GM12878 (cell line): ENCODE results near the gene MLIP. TPM values are rescaled to one million over a fixed set of nuclear protein-coding genes. Genes with fewer than 3 reads are reported as not detected.

ENCODE experiments used
- ATAC-seq: fragments of 200-7000 bp; cut with Tn5 transposase; 3 replicates; pipeline ENCODE4 v1.9.1; 2020; ENCODE audit warnings: mild to moderate bottlenecking, moderate library complexity
- BruUV-seq: library from RNA; stranded (reverse); fragments of 400-500 nt; replicated peaks from 2 replicates; lab custom pipeline; 2021; lab: Mats Ljungman, UMichigan
- CTCF ChIA-PET: fragments of 300-600 bp; sonication (Branson Sonifier 250); formaldehyde crosslinking; extraction: SDS; loops from one replicate; lab custom pipeline; 2021; ENCODE audit warnings: inconsistent platforms; lab: Yijun Ruan, JAX
- POLR2A ChIA-PET: fragments of 350-600 bp; formaldehyde crosslinking; extraction: SDS; loops from one replicate; lab custom pipeline; 2021; ENCODE audit warnings: inconsistent platforms; lab: Charles Lee
- RAD21 ChIA-PET: fragments of 300-600 bp; sonication (Branson Sonifier 250); formaldehyde crosslinking; loops from one replicate; lab custom pipeline; 2023; ENCODE audit warnings: antibody characterized with exemption; ENCODE audit not compliant: unreplicated experiment; lab: Charles Lee
- SMC1A ChIA-PET: fragments of 300-600 bp; sonication (Branson Sonifier 250); formaldehyde crosslinking; loops from one replicate; lab custom pipeline; 2023; ENCODE audit not compliant: unreplicated experiment, uncharacterized antibody; lab: Charles Lee
- DNase-seq: peaks from one replicate; pipeline ENCODE4 v3.0.0-alpha.2; 2011; ENCODE audit warnings: low read depth, low spot score
- FAIRE-seq: peaks from 3 replicates; lab custom pipeline; 2011; peaks lifted over from hg19 to GRCh38; lab: Jason Lieb, UNC
- H2AFZ ChIP-seq: 2 replicates; pipeline ENCODE4 v1.6.0; 2011; ENCODE audit warnings: low read depth, low read length, control low read depth; ENCODE audit not compliant: control insufficient read depth
- H3K27ac ChIP-seq: 2 replicates; pipeline ENCODE4 v1.5.1; 2011; ENCODE audit warnings: control low read depth; ENCODE audit not compliant: control insufficient read depth, insufficient read depth
- H3K27me3 ChIP-seq, 2 experiments: replicated peaks in 1 of 2; 2 replicates each; pipeline versions ENCODE4 v1.6.0 to v1.6.1; 2011; ENCODE audit warnings: low read length in 1 of 2; ENCODE audit not compliant: control insufficient read depth in 2 of 2, insufficient read depth in 2 of 2
- H3K36me3 ChIP-seq, 2 experiments: 2 replicates each; pipeline ENCODE4 v1.5.1; 2011; ENCODE audit warnings: low read length in 1 of 2; ENCODE audit not compliant: control insufficient read depth in 2 of 2, insufficient read depth in 2 of 2
- H3K4me1 ChIP-seq: 2 replicates; pipeline ENCODE4 v1.6.1; 2011; ENCODE audit warnings: mild to moderate bottlenecking, low read length, moderate library complexity, mixed read lengths; ENCODE audit not compliant: control insufficient read depth, insufficient read depth
- H3K4me2 ChIP-seq: 2 replicates; pipeline ENCODE4 v1.6.0; 2011; ENCODE audit warnings: control low read depth; ENCODE audit not compliant: control insufficient read depth, insufficient read depth
- H3K4me3 ChIP-seq: fragments of 200-600 bp; sonication (generic); 2 replicates; pipeline ENCODE4 v1.5.1; 2016
- H3K79me2 ChIP-seq: 2 replicates; pipeline ENCODE4 v1.6.0; 2011; ENCODE audit warnings: low read length; ENCODE audit not compliant: control insufficient read depth, insufficient read depth
- H3K9ac ChIP-seq: 2 replicates; pipeline ENCODE4 v1.8.0; 2011; ENCODE audit warnings: low read length, control low read depth, mixed read lengths; ENCODE audit not compliant: control insufficient read depth, insufficient read depth
- H3K9me3 ChIP-seq: replicated peaks from 3 replicates; pipeline ENCODE4 v1.5.1; 2011; ENCODE audit warnings: mild to moderate bottlenecking, low read length; ENCODE audit not compliant: control insufficient read depth, insufficient read depth
- H4K20me1 ChIP-seq: 2 replicates; pipeline ENCODE4 v1.6.0; 2011; ENCODE audit not compliant: control insufficient read depth, insufficient read depth
- BCL3 ChIP-seq: IDR thresholded peaks from 2 replicates; pipeline ENCODE4 v1.6.1; 2011; ENCODE audit warnings: borderline replicate concordance, low read depth, mild to moderate bottlenecking, moderate library complexity, low read length; ENCODE audit not compliant: insufficient read depth, poor library complexity, severe bottlenecking
- GATAD2B ChIP-seq: fragments of 450-650 bp; conservative IDR thresholded peaks from 2 replicates; pipeline ENCODE4 v1.6.1; 2017; ENCODE audit warnings: low read depth, mild to moderate bottlenecking, moderate library complexity
- KAT2A ChIP-seq: conservative IDR thresholded peaks from 2 replicates; pipeline ENCODE4 v1.6.1; 2011; ENCODE audit warnings: low read depth, low read length; ENCODE audit not compliant: control insufficient read depth
- RELA ChIP-seq: fragments of 450-650 bp; IDR thresholded peaks from 2 replicates; pipeline ENCODE4 v1.8.0; 2014; ENCODE audit warnings: borderline replicate concordance; ENCODE audit not compliant: partially characterized antibody
- TCF7 ChIP-seq: IDR thresholded peaks from 2 replicates; pipeline ENCODE4 v1.6.1; 2014; ENCODE audit warnings: antibody characterized with exemption, borderline replicate concordance
- ZBTB40 ChIP-seq: fragments of 450-650 bp; IDR thresholded peaks from 2 replicates; pipeline ENCODE4 v1.6.1; 2016; ENCODE audit warnings: mild to moderate bottlenecking, moderate library complexity, borderline replicate concordance
- ZNF592 ChIP-seq: fragments of 450-650 bp; IDR thresholded peaks from 2 replicates; pipeline ENCODE4 v1.6.1; 2017; ENCODE audit warnings: mild to moderate bottlenecking, moderate library complexity
- WGBS: methylation state at CpG from one replicate; pipeline ENCODE4 v1.1.6; 2016; ENCODE audit warnings: low lambda C conversion rate; ENCODE audit not compliant: insufficient replicate concordance, insufficient coverage; ENCODE audit errors: missing lambda C conversion rate; 5-methylcytosine and 5-hydroxymethylcytosine counted together
- in situ Hi-C: fragments of 300-500 bp; cut with MboI; formaldehyde crosslinking; loops from 9 replicates; pipeline ENCODE4 v1.14.3; 2018; ENCODE audit warnings: mixed read lengths
- intact Hi-C: fragments of 100-400 bp; cut with micrococcal nuclease; formaldehyde crosslinking; loops from one replicate; pipeline ENCODE4 v1.14.2; 2022; ENCODE audit not compliant: unreplicated experiment
- polyA plus RNA-seq, 11 experiments: library from polyadenylated mRNA; depleted of rRNA in 4 of 11; unstranded in 6 of 11; stranded (reverse) in 5 of 11; fragments of >200 nt; fragmentation: Nextera tagmentation in 4 of 11; fragmentation: Illumina TruSeq in 1 of 11; extraction: Ambion mirVana in 4 of 11; extraction: Trizol in 1 of 11; gene quantifications; 1 replicate in 1 of 11; 2 replicates in 10 of 11; pipeline versions ENCODE4 v1.2.1 to v1.2.3, GENCODE V29; 2011 to 2016; ENCODE audit warnings: inconsistent platforms in 2 of 11, missing spikeins in 2 of 11, low read depth in 1 of 11
- total RNA-seq, 4 experiments: library from RNA; depleted of rRNA in 3 of 4; stranded (reverse); fragments of >200 nt in 3 of 4; fragmentation: Illumina TruSeq in 1 of 4; extraction: Trizol in 1 of 4; gene quantifications; 2 replicates each; pipeline versions ENCODE4 v1.2.1 to v1.2.3, GENCODE V29; 2013 to 2021

Gene MLIP
- total and polyA plus RNA-seq, 10 of the 15 experiments (the other 5 are each of a cell fraction or from before 2014, with no cell fraction given): not detected

GRCh38 chr6:54252496-54252895 lies 141.3 kb downstream of the MLIP start:
- Histone ChIP-seq H3K9me3 (no peaks in the 10 kb centered on the region), H4K20me1 (no peaks in the 10 kb centered on the region), H3K27me3 (no peaks in the 10 kb centered on the region), H3K9ac (no peak overlapping the region), H2AFZ (no peak overlapping the region), H3K36me3 (no peaks in the 10 kb centered on the region), H3K79me2 (no peaks in the 10 kb centered on the region), H3K4me2 (no peak overlapping the region), H3K4me1 (no peaks in the 10 kb centered on the region), H3K27ac (no peak overlapping the region), H3K4me3 (no peak overlapping the region)
- FAIRE-seq (no peak), ATAC-seq (no peak)
- RAD21 ChIA-PET: no interaction called here
- intact Hi-C loops: no loop called here
- POLR2A ChIA-PET: no interaction called here
- 95% methylated on average over 1 of the region's 1 CpG for WGBS
- CTCF ChIA-PET: no interaction called here
- SMC1A ChIA-PET: no interaction called here
- in situ Hi-C loops: no loop called here
- BruUV-seq: no TSS peak
- TF ChIP-seq RELA: no peak
- no peak for TF ChIP-seq BCL3
- TF ChIP-seq TCF7: no peak
- TF ChIP-seq KAT2A: no peak
- no peak for TF ChIP-seq GATAD2B
- TF ChIP-seq ZNF592: no peak
- TF ChIP-seq ZBTB40: no peak
- TF ChIP-seq, all 136 proteins: peak for 0
- DNase-seq: no peak
